Activated CD4-positive, alpha-beta T cell treated with anti-CD3 and anti-CD28 coated beads for 48 hours (primary cell): ENCODE measurements around the gene EPN3.

ENCODE experiments used
- DNase-seq: peaks from one replicate; pipeline ENCODE4 v3.0.0-alpha.2; 2020

EPN3 gene

GRCh38 chr17:50532452-50533024, at the start of gene EPN3:
TSS of gene EPN3 (plus strand) at chr17:50532735. CDS start at chr17:50536557, 3,822 bp downstream.
- no peak for DNase-seq

- DNase-seq: no peak
Observed at GRCh38 chr17:50483266-50483665, 49.3 kb upstream of the EPN3 start.

- no peak for DNase-seq
Observed at GRCh38 chr17:50484386-50485155, 48.0 kb upstream of the EPN3 start.

GRCh38 chr17:50487213-50488096, 45.1 kb upstream of the EPN3 start:
- peak; percentile 57 for DNase-seq

- no peak for DNase-seq
Observed at GRCh38 chr17:50488880-50489279, 43.7 kb upstream of the EPN3 start.

GRCh38 chr17:50491505-50491904, 41.0 kb upstream of the EPN3 start:
- DNase-seq: no peak

- DNase-seq: no peak
Observed at GRCh38 chr17:50492214-50492613, 40.3 kb upstream of the EPN3 start.

- no peak for DNase-seq
Observed at GRCh38 chr17:50493744-50494143, 38.8 kb upstream of the EPN3 start.

- DNase-seq: no peak
Observed at GRCh38 chr17:50495217-50495823, 37.2 kb upstream of the EPN3 start.

GRCh38 chr17:50495918-50496317, 36.6 kb upstream of the EPN3 start:
- no peak for DNase-seq

- no peak for DNase-seq
Observed at GRCh38 chr17:50498021-50498874, 34.3 kb upstream of the EPN3 start.

- no peak for DNase-seq
Observed at GRCh38 chr17:50499270-50499669, 33.3 kb upstream of the EPN3 start.

- no peak for DNase-seq
Observed at GRCh38 chr17:50499721-50500120, 32.8 kb upstream of the EPN3 start.

GRCh38 chr17:50501054-50501453, 31.5 kb upstream of the EPN3 start:
- peak; percentile 52 for DNase-seq

- DNase-seq: no peak
Observed at GRCh38 chr17:50502301-50502990, 30.1 kb upstream of the EPN3 start.

GRCh38 chr17:50505591-50506130, 26.9 kb upstream of the EPN3 start:
- DNase-seq: no peak

- no peak for DNase-seq
Observed at GRCh38 chr17:50506298-50506697, 26.2 kb upstream of the EPN3 start.

GRCh38 chr17:50507871-50508572, 24.5 kb upstream of the EPN3 start, which contains the start of gene MYCBPAP:
TSS of gene MYCBPAP (plus strand) at chr17:50508439. CDS start at chr17:50508675, 236 bp downstream.
- peak; percentile 88 for DNase-seq

GRCh38 chr17:50508573-50509460, 23.7 kb upstream of the EPN3 start:
- no peak for DNase-seq
